CD4-positive, alpha-beta memory T cell (primary cell): Measurements from ENCODE around the gene HMGCL. TPM values are rescaled to one million over a fixed set of nuclear protein-coding genes. Genes with fewer than 3 reads are reported as not detected.
"Not testable (repeated sequence)": the region's sequence is repeated elsewhere in the genome, so short reads cannot be mapped to it uniquely, and the experiment has no call there.

Experiments used
- CTCF ChIA-PET: fragments of 350-600 bp; sonication (Branson Sonifier 250); formaldehyde crosslinking; loops from one replicate; lab custom pipeline; 2021; ENCODE audit warnings: inconsistent platforms; ENCODE audit not compliant: partially characterized antibody; lab: Charles Lee
- POLR2A ChIA-PET: fragments of 350-600 bp; sonication (Branson Sonifier 250); formaldehyde crosslinking; loops from one replicate; lab custom pipeline; 2021; ENCODE audit not compliant: partially characterized antibody; lab: Charles Lee
- DNase-seq, 5 donors: peaks; one replicate each; pipeline versions ENCODE4 v3.0.0 to v3.0.0-alpha.2; 2020 to 2022; ENCODE audit warnings: mixed read lengths in 1 of 5
- H3K27ac ChIP-seq: one replicate; pipeline ENCODE4 v1.7.0; 2013; ENCODE audit warnings: low read depth, low read length
- H3K27me3 ChIP-seq: 2 replicates; pipeline ENCODE4 v1.7.0; 2013; ENCODE audit warnings: mild to moderate bottlenecking, low read length, moderate library complexity; ENCODE audit not compliant: insufficient read depth
- H3K36me3 ChIP-seq: 2 replicates; pipeline ENCODE4 v1.7.0; 2013; ENCODE audit warnings: mild to moderate bottlenecking, low read length, moderate library complexity; ENCODE audit not compliant: insufficient read depth
- H3K4me1 ChIP-seq: 2 replicates; pipeline ENCODE4 v1.7.0; 2013; ENCODE audit warnings: mild to moderate bottlenecking, low read length, moderate library complexity; ENCODE audit not compliant: insufficient read depth
- H3K4me3 ChIP-seq, 2 donors: one replicate each; pipeline ENCODE4 v1.7.0; 2013; ENCODE audit warnings: low read length in 2 of 2, mild to moderate bottlenecking in 1 of 2
- H3K9me3 ChIP-seq, 2 donors: one replicate each; pipeline ENCODE4 v1.7.0; 2013; ENCODE audit warnings: low read length in 2 of 2, control low read depth in 1 of 2; ENCODE audit not compliant: control insufficient read depth in 1 of 2
- H3K27ac Mint-ChIP-seq, 7 donors: one replicate each; pipeline ENCODE4 v1.8.0; 2020 to 2021; ENCODE audit warnings: mixed read lengths in 7 of 7, mild to moderate bottlenecking in 6 of 7, inconsistent platforms in 3 of 7, moderate library complexity in 3 of 7
- H3K27me3 Mint-ChIP-seq, 2 donors: one replicate each; pipeline ENCODE4 v1.8.0; 2020 to 2021; ENCODE audit warnings: mixed read lengths in 2 of 2
- H3K36me3 Mint-ChIP-seq, 2 donors: one replicate each; pipeline ENCODE4 v1.8.0; 2020 to 2021; ENCODE audit warnings: mixed read lengths in 2 of 2, inconsistent platforms in 1 of 2, mild to moderate bottlenecking in 1 of 2
- H3K4me1 Mint-ChIP-seq, 4 donors: one replicate each; pipeline ENCODE4 v1.8.0; 2020 to 2021; ENCODE audit warnings: mixed read lengths in 4 of 4, mild to moderate bottlenecking in 1 of 4
- H3K4me3 Mint-ChIP-seq, 8 donors: one replicate each; pipeline ENCODE4 v1.8.0; 2020 to 2021; ENCODE audit warnings: mixed read lengths in 8 of 8, mild to moderate bottlenecking in 7 of 8, moderate library complexity in 6 of 8, inconsistent platforms in 3 of 8
- H3K9me3 Mint-ChIP-seq, 8 donors: one replicate each; pipeline ENCODE4 v1.8.0; 2020 to 2021; ENCODE audit warnings: mixed read lengths in 8 of 8, mild to moderate bottlenecking in 5 of 8, inconsistent platforms in 3 of 8, moderate library complexity in 1 of 8
- intact Hi-C: fragments of 100-400 bp; cut with micrococcal nuclease; formaldehyde crosslinking; loops from one replicate; pipeline ENCODE4 v1.15.1; 2023
- polyA plus RNA-seq, 2 donors: library from polyadenylated mRNA; unstranded; fragments of 300-500 nt; fragmentation: Illumina TruSeq; gene quantifications; one replicate each; pipeline ENCODE4 v1.2.3, GENCODE V29; 2021
- total RNA-seq, 2 experiments: library from RNA; stranded (reverse); gene quantifications; one replicate each; pipeline ENCODE4 v1.2.3, GENCODE V29; 2021

Gene HMGCL
- total and polyA plus RNA-seq, 4 experiments from 2014 or later = 27.8 to 38.5 (median 34.3) TPM

- no peaks in the 10 kb centered on the region for H3K9me3 Mint-ChIP-seq
- Histone ChIP-seq H3K27me3 (no peaks in the 10 kb centered on the region), H3K4me3 (no peak overlapping the region), H3K27ac (no peak overlapping the region), H3K4me1 (peaks cover 8% of the 10 kb centered on the region), H3K9me3 (no peaks in the 10 kb centered on the region), H3K36me3 (no peaks in the 10 kb centered on the region)
- peaks cover 5 to 12% of the 10 kb centered on the region in 2 donors for H3K27me3 Mint-ChIP-seq
- DNase-seq = no peak
- no peak overlapping the region for H3K4me3 Mint-ChIP-seq
- H3K27ac Mint-ChIP-seq = no peak overlapping the region
- POLR2A ChIA-PET = no interaction called here
- H3K4me1 Mint-ChIP-seq = peaks cover 5 to 14% (median 11%) of the 10 kb centered on the region in 4 donors
- intact Hi-C loops = no loop called here
- CTCF ChIA-PET = no interaction called here
- H3K36me3 Mint-ChIP-seq = no peaks in the 10 kb centered on the region
These were observed 10.8 kb upstream of the HMGCL start for GRCh38 chr1:23836037-23836436.

- H3K27ac ChIP-seq, H3K27ac Mint-ChIP-seq, POLR2A ChIA-PET, H3K4me3 Mint-ChIP-seq, H3K9me3 Mint-ChIP-seq, H3K36me3 ChIP-seq, DNase-seq, intact Hi-C loops, H3K27me3 ChIP-seq, H3K36me3 Mint-ChIP-seq, H3K4me3 ChIP-seq, H3K9me3 ChIP-seq, H3K4me1 ChIP-seq: not testable (repeated sequence)
- CTCF ChIA-PET = interaction anchor here (0.7 to 1.1 kb wide), 2 partner anchors 11 to 24 kb away, joined by 3 to 4 read pairs; no protein-coding TSS in a partner anchor
- Mint-ChIP-seq H3K4me1 (peaks cover 5 to 14% (median 11%) of the 10 kb centered on the region in 4 donors), H3K27me3 (peaks cover 5 to 12% of the 10 kb centered on the region in 2 donors)
These were observed 8.9 kb upstream of the HMGCL start for GRCh38 chr1:23834156-23834555.

GRCh38 chr1:23827717-23828116 is 2.5 kb upstream of the HMGCL start:
- Mint-ChIP-seq H3K9me3 (no peaks in the 10 kb centered on the region), H3K27me3 (no peaks in the 10 kb centered on the region), H3K27ac (peak overlapping the region in 2 of 7 donors; percentile 50 to 58), H3K4me1 (peaks cover 15 to 28% (median 20%) of the 10 kb centered on the region in 4 donors), H3K4me3 (no peak overlapping the region), H3K36me3 (peaks cover 0 to 9% of the 10 kb centered on the region in 2 donors)
- Histone ChIP-seq H3K4me3 (no peak overlapping the region), H3K27me3 (no peaks in the 10 kb centered on the region), H3K27ac (no peak overlapping the region), H3K36me3 (no peaks in the 10 kb centered on the region), H3K9me3 (no peaks in the 10 kb centered on the region), H3K4me1 (peaks cover 18% of the 10 kb centered on the region)
- CTCF ChIA-PET = interaction anchor here (1.4 kb wide), 1 partner anchor 17 kb away, joined by 6 read pairs; no protein-coding TSS in a partner anchor
- intact Hi-C loops = no loop called here
- POLR2A ChIA-PET = no interaction called here
- no peak for DNase-seq

GRCh38 chr1:23826590-23826989 is 1.4 kb upstream of the HMGCL start:
- H3K36me3 ChIP-seq, H3K9me3 Mint-ChIP-seq, H3K4me3 ChIP-seq, intact Hi-C loops, H3K9me3 ChIP-seq, H3K27me3 Mint-ChIP-seq, H3K27ac ChIP-seq, CTCF ChIA-PET, H3K27me3 ChIP-seq, DNase-seq: not testable (repeated sequence)
- H3K4me1 Mint-ChIP-seq = peaks cover 15 to 28% (median 20%) of the 10 kb centered on the region in 4 donors
- H3K27ac Mint-ChIP-seq = peak overlapping the region in 2 of 7 donors; percentile 42 to 96
- H3K4me3 Mint-ChIP-seq = peak overlapping the region in 6 of 8 donors; percentile 39 to 96 (median 74)
- peaks cover 18% of the 10 kb centered on the region for H3K4me1 ChIP-seq
- POLR2A ChIA-PET = interaction anchor here (4.8 kb wide), 1 partner anchor 25 kb away, joined by 51 read pairs; the partner anchor contains the start of gene GALE
- H3K36me3 Mint-ChIP-seq = peaks cover 0 to 11% of the 10 kb centered on the region in 2 donors

- Mint-ChIP-seq H3K4me1 (peaks cover 15 to 28% (median 20%) of the 10 kb centered on the region in 4 donors), H3K36me3 (peaks cover 0 to 11% of the 10 kb centered on the region in 2 donors), H3K27me3 (no peaks in the 10 kb centered on the region), H3K9me3 (no peaks in the 10 kb centered on the region), H3K27ac (peak overlapping the region; percentile 86 to 98 (median 96)), H3K4me3 (peak overlapping the region; percentile 92 to 97 (median 94))
- Histone ChIP-seq H3K27ac (peak overlapping the region; percentile 80), H3K27me3 (no peaks in the 10 kb centered on the region), H3K4me1 (peaks cover 18% of the 10 kb centered on the region), H3K36me3 (no peaks in the 10 kb centered on the region), H3K4me3 (peak overlapping the region; percentile 48 to 98), H3K9me3 (no peaks in the 10 kb centered on the region)
- CTCF ChIA-PET = interaction anchor here (4.9 kb wide), 1 partner anchor 15 kb away, joined by 52 read pairs; no protein-coding TSS in a partner anchor
- POLR2A ChIA-PET = interaction anchor here (0.6 to 4.8 kb wide), 14 partner anchors 13 to 135 kb away, joined by 3 to 51 read pairs (median 6); partner anchors contain the start of genes ELOA, GALE, LYPLA2 and PITHD1
- peak in 4 of 5 donors; percentile 17 to 23 (median 20) for DNase-seq
- intact Hi-C loops = loop anchor here (1.0 kb wide), 2 partner anchors 26 to 42 kb away; partner anchors contain the start of genes FUCA1 and GALE
These were observed 713 bp upstream of the HMGCL start for GRCh38 chr1:23825762-23826522.

GRCh38 chr1:23824711-23825075 is 536 bp downstream of the HMGCL start:
- no peaks in the 10 kb centered on the region for H3K27me3 ChIP-seq
- CTCF ChIA-PET = interaction anchor here (0.7 to 4.9 kb wide), 3 partner anchors 14 to 23 kb away, joined by 3 to 52 read pairs (median 4); no protein-coding TSS in a partner anchor
- DNase-seq = no peak
- no peaks in the 10 kb centered on the region for H3K36me3 ChIP-seq
- Mint-ChIP-seq H3K36me3 (peaks cover 3 to 11% of the 10 kb centered on the region in 2 donors), H3K27ac (peak overlapping the region; percentile 86 to 98 (median 96)), H3K4me3 (peak overlapping the region; percentile 92 to 97 (median 94)), H3K27me3 (no peaks in the 10 kb centered on the region), H3K4me1 (peaks cover 15 to 28% (median 20%) of the 10 kb centered on the region in 4 donors), H3K9me3 (no peaks in the 10 kb centered on the region)
- intact Hi-C loops = loop anchor here (1.0 kb wide), 2 partner anchors 24 to 44 kb away; partner anchors contain the start of genes FUCA1 and GALE
- peaks cover 18% of the 10 kb centered on the region for H3K4me1 ChIP-seq
- no peaks in the 10 kb centered on the region for H3K9me3 ChIP-seq
- POLR2A ChIA-PET = interaction anchor here (0.9 to 4.8 kb wide), 15 partner anchors 13 to 134 kb away, joined by 3 to 51 read pairs (median 5); partner anchors contain the start of genes ELOA, GALE, LYPLA2 and PITHD1
- H3K4me3 ChIP-seq = peak overlapping the region; percentile 48 to 98
- peak overlapping the region; percentile 80 for H3K27ac ChIP-seq

- Histone ChIP-seq H3K9me3 (no peaks in the 10 kb centered on the region), H3K27ac (no peak overlapping the region), H3K4me1 (peaks cover 18% of the 10 kb centered on the region), H3K27me3 (no peaks in the 10 kb centered on the region), H3K4me3 (no peak overlapping the region), H3K36me3 (no peaks in the 10 kb centered on the region)
- Mint-ChIP-seq H3K4me1 (peaks cover 15 to 28% (median 20%) of the 10 kb centered on the region in 4 donors), H3K36me3 (peaks cover 3 to 11% of the 10 kb centered on the region in 2 donors), H3K27ac (peak overlapping the region in 5 of 7 donors; percentile 24 to 96 (median 86)), H3K27me3 (no peaks in the 10 kb centered on the region), H3K4me3 (peak overlapping the region in 7 of 8 donors; percentile 54 to 97 (median 93)), H3K9me3 (no peaks in the 10 kb centered on the region)
- no peak for DNase-seq
- intact Hi-C loops = no loop called here
- ChIA-PET CTCF (interaction anchor here (0.8 to 4.9 kb wide), 4 partner anchors 13 to 45 kb away, joined by 3 to 52 read pairs (median 4); partner anchors contain the start of gene FUCA1), POLR2A (interaction anchor here (0.9 to 4.8 kb wide), 6 partner anchors 14 to 80 kb away, joined by 3 to 51 read pairs (median 4); partner anchors contain the start of genes ELOA and GALE)
These were observed 1.5 kb downstream of the HMGCL start for GRCh38 chr1:23823767-23824166.
